Fibroblast of pulmonary artery (primary cell): Measurements from ENCODE around the gene GTF2IRD1.

Source experiments
- DNase-seq: peaks from one replicate; pipeline ENCODE4 v3.0.0-alpha.2; 2010; ENCODE audit warnings: low read depth
- H3K4me3 ChIP-seq: replicated peaks from 2 replicates; pipeline ENCODE4 v1.5.1; 2011; ENCODE audit warnings: low read depth, mild to moderate bottlenecking, control low read depth, low read length, moderate library complexity
- TF ChIP-seq, protein P1 (sequence below): IDR thresholded peaks from 2 replicates; pipeline ENCODE4 v1.5.1; 2011; ENCODE audit warnings: mild to moderate bottlenecking, control low read depth, low read length, inconsistent platforms; ENCODE audit errors: missing control alignments

GTF2IRD1 gene

DNA sequence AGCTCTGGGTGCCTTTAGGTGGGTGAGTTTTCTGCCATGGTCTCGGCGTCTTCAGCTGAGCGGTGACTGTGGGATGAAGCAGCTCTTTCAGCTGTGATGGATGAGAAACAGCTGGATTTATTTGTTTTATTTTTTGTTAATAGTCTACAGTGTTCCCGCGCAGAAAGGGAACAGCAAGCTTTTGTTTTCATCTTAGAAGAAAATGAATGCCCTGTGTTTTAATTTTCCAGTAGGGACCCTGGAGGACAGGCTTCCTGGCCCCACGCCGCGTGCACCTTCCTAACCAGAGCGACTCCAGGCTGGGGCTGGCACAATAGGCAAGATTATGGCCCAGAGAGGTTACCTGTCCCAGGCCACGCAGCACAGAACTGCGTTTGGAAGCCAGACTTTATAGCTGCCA lies 57.6 kb downstream of the GTF2IRD1 start:
- no peak overlapping the region for H3K4me3 ChIP-seq
- TF ChIP-seq, protein P1, sequence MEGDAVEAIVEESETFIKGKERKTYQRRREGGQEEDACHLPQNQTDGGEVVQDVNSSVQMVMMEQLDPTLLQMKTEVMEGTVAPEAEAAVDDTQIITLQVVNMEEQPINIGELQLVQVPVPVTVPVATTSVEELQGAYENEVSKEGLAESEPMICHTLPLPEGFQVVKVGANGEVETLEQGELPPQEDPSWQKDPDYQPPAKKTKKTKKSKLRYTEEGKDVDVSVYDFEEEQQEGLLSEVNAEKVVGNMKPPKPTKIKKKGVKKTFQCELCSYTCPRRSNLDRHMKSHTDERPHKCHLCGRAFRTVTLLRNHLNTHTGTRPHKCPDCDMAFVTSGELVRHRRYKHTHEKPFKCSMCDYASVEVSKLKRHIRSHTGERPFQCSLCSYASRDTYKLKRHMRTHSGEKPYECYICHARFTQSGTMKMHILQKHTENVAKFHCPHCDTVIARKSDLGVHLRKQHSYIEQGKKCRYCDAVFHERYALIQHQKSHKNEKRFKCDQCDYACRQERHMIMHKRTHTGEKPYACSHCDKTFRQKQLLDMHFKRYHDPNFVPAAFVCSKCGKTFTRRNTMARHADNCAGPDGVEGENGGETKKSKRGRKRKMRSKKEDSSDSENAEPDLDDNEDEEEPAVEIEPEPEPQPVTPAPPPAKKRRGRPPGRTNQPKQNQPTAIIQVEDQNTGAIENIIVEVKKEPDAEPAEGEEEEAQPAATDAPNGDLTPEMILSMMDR, result no peak

DNA sequence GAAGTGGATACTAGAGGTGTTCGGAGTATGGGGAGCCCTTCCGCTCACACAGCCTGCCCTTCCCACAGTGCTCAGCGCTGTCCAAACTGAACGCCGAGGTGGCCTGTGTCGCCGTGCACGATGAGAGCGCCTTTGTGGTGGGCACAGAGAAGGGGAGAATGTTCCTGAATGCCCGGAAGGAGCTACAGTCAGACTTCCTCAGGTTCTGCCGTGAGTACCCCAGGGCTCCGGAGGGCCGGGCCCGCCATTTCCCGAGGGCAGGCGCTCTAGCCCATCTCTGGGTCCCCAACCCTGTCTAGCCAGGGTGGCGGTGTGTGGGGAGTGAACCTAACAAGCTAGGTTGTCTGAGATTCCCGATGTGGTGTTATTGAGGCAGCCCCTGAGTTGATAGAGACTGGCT lies 59.1 kb downstream of the GTF2IRD1 start:
- no peak overlapping the region for H3K4me3 ChIP-seq
- TF ChIP-seq, protein P1, result no peak
- DNase-seq, result no peak

More for the DNA sequence above, 57.6 kb downstream of the GTF2IRD1 start:
- DNase-seq, result no peak

DNA sequence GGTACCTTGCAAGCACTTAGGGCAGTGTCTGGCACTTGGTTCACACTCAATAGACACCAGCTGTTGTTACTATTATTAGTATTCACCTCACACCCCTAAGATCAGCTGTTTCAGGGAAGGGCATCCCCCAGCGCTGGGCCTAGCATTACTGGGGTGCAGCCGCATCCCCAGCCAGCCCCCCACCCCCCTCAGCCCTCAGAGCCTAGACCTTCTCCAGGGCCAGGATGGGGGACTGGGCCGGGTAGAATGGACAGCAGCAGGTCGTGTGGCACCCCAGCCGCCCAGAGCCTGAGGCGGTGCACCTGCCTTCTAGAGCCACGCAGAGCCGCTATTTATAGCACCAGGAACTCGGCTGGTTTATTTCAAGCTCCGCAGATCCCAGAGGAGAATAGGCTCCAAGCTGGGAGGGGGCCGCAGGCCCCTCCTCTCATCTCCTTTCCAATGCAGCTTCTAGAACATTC lies 60.5 kb downstream of the GTF2IRD1 start:
- no peak for DNase-seq
- TF ChIP-seq, protein P1, result no peak
- no peak overlapping the region for H3K4me3 ChIP-seq

DNA sequence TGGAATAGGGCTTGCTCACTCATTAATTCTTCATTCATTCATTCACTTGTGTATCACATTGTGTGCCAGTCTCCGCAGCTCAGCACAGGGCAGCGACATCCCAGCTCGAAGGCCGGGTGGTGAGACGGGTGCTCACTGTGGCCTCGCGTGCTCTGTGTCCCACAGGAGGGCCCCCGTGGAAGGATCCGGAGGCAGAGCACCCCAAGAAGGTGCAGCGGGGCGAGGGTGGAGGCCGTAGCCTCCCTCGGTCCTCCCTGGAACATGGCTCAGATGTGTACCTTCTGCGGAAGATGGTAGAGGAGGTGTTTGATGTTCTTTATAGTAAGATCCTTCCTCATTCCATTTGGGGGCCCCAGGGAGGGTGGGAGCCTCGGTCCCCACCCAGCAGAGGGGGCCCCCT lies 61.6 kb downstream of the GTF2IRD1 start:
- DNase-seq, result no peak
- no peak overlapping the region for H3K4me3 ChIP-seq
- TF ChIP-seq, protein P1, result no peak

DNA sequence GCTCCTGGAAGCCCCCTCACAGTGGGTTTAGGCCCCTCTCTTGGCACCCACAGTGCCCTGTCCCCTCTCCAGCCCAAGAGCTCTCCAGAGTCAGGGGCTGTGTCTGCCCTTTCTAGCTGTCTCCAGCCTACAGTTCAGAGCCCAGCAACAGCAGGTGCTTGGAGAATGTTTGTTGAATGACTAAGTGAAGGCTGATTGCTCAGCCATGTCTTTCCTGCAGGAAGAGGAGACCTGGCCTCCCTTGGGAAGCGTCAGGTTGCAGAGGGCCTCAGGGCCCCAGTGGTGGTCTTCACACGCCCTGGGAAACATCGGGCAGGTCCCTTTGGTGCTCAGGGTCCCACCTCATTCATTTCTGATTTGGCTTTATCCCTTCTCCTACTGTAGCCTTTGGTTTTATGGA lies 62.5 kb downstream of the GTF2IRD1 start:
- DNase-seq, result no peak
- H3K4me3 ChIP-seq, result no peak overlapping the region
- TF ChIP-seq, protein P1, result no peak

DNA sequence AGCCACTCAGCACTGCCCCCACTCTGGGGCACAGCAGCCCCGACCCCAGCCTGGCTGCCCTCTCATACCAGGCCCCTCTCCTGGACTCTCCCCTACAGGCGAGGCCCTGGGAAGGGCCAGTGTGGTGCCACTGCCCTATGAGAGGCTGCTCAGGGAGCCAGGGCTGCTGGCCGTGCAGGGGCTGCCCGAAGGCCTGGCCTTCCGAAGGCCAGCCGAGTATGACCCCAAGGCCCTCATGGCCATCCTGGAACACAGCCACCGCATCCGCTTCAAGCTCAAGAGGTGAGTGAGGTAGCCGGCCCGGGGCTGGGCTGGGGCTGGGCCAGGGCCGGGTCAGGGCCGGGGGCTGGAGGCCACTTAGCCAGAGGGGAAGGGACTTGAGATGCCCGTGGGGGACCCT lies 64.3 kb downstream of the GTF2IRD1 start:
- TF ChIP-seq, protein P1, result no peak
- no peak for DNase-seq
- H3K4me3 ChIP-seq, result no peak overlapping the region

DNA sequence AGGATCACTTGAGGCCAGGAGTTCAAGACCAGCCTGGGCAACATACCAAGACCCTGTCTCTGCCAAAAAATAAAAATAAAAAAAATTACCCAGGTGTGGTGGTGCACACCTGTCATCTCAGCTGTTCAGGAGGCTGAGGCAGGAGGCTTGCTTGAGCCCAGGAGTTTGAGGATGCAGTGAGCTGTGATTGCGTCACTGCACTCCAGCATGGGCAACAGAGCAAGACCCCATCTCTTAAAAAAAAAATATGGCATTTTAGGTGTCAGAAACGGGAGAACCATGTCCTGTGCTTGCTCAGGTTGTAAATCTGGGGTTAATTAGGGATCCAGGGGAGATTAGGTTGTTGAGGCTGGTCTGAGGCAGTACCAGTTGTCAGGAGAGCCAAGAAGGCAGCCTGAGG lies 64.9 kb downstream of the GTF2IRD1 start:
- H3K4me3 ChIP-seq, result no peak overlapping the region
- DNase-seq, result no peak
- TF ChIP-seq, protein P1, result no peak
